ENCODE results near the gene CHURC1.

CHURC1 gene

DNA sequence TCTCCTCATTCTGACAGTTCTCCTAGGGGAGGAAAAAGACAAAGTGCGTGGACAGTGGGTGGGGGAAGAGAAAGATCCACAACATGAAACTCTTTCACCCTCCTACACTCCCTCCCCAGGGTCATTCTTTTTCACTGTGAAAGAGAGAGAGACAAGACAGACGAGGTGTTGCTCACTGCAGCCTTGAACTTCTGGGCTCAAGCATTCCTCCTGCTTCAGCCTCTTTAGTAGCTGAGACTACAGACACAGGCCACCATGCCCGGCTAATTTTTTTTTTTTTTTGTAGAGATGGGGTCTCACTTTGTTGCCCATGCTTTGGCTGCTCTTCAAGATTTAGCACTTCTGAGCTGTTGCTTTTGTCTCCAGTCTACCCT, 25.5 kb downstream of the CHURC1 start:
- DNase-seq, result no peak

DNA sequence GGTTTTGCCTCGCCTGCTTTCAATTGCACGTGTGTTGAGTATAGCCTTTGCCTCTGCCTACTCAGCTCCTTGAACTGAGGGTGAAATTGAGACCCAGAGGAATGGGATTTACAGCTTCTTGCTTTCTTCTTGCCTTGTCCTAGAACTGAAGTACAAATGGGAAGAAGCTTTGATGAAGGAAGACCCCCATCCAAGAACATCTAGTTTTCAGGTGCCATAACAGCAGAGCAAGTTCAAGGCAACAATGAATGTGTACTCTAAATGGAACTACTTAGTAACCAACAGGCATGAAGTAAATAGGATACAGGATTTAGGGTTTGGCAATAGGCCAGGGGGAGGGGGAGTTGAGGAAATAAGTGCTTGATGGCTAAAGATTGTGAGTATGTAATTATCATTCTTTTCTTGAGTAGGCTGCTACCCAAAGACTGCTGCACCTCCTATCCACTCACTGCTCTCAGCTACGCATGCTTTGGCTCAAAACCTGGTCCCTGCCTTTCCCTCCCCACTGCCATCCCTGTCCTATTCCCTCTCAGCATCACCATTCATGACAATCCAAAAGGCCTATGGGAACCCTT, 26.2 kb downstream of the CHURC1 start:
- DNase-seq, result no peak

DNA sequence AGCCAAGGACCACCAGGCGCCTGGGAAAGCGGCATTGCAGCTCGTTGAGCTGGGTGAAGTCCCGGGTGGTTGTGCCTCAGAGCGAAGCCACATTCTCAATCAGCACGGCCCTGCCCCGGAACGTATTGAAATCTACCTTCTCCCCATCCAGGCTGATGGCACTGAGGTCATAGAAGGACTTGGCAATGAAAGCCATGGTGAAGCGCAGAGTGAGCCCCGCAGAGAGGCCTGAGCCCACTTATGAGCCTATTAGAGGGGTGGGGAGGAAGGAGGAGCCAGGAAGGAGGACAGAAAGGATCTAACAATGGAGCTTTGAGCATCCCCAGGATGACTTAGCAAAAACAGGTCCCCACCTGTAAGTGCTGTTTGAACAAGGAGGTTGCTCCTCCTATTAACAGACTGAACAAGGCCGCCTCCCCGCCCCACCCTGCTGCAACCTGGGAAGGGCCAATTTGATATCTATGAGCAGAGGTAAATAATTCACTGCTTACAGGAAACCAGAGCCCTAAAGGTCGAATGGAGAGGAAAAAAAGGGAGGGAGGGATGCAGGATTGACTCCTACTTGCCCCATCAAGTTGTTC, 28.4 kb downstream of the CHURC1 start, which contains the start of gene GPX2:
TSS of gene GPX2 (minus strand) at position 215 of the 581 bp plus-strand sequence. CDS start at position 196, 19 bp downstream.
- DNase-seq, result no peak

DNA sequence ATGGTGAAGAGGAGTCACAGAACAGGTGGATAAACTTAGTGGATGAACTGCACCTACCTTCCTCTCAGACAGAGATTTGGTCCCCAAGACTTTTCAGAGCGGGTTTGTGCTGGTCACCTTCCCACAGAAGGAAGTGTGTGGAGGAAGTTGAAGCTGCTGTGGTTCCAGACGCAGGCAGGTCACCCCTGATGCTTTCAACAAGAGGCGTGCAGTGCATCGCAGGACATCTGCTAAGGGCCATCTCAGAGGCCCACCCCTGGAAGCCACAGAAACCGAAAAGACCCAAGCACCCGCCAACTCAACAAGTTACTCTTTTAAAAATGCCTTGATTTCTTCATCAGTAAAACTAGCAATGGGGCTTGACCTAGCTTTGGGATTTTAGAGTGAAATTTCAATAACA, 29.3 kb downstream of the CHURC1 start:
- no peak for DNase-seq

DNA sequence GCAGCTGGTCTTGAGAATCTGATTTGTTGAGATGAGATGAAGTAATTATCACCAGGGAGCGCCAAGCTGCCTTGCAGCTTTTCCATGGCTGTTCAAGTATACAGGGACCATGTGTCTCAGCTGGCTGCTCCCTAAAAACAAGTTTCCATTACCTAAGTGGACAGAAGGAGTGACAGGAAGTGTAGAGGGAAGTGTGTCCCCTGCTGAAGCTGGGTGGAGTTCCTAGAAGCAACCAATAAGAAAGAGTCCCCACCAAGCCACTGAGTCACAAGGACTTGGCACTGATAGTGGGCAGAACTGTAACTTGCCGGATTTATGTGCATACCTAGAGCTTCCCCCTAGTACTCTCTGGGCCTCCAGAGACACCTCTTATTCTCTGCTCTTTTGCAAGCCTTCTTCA, 29.8 kb downstream of the CHURC1 start:
- no peak for DNase-seq

DNA sequence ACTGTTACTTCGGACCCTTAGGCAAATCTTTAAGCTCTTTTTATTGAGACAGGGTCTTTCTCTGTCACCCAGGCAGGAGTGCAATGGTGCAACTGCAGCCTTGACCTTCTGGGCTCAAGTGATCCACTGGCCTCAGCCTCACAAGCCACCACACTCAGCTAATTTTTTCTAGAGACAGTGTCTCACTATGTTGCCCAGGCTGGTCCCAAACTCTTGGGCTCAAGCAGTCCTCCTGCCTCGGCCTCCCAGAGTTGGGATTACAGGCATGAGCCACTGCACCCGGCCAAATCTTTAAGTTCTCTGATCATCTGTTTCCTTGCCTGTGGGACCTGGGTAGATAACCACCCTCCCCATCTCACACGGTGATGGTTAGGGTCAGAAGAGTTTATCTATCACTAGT, 30.6 kb downstream of the CHURC1 start:
- no peak for DNase-seq

DNA sequence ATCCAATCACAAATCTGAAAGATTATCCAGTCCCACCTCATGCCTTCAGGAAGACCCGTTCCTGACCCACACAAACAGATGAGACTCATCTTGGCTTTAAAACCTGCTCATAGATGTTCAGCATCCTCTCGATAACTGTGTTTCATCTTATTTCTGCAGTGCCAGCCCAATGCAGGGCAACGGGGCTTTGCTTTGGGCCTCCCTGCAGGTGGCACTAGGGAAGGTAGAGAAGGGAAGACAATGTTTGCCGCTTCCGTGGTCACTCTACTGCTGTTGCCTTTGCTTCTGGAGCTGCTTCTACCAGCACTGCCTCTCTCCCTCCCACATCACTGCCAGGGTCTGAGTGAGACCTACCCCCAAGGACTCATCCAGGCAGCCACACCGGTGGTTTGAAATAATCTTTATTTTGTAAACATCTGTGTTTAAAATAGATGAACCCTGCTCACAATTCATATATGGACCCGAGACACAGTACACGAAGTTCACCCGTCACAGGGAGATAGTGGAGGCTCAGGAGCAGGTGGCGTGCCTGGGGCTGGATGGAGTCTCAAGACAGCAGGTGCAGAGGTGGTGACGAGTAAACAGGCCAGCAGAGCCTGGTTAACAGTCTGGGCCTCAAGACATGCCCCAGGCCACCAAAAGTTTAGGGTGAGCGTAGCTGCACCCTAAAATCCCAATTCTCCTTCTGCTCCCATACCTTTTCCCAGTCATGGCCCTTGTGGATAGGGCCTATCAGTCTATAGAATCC, 31.4 kb downstream of the CHURC1 start:
- DNase-seq, result no peak

DNA sequence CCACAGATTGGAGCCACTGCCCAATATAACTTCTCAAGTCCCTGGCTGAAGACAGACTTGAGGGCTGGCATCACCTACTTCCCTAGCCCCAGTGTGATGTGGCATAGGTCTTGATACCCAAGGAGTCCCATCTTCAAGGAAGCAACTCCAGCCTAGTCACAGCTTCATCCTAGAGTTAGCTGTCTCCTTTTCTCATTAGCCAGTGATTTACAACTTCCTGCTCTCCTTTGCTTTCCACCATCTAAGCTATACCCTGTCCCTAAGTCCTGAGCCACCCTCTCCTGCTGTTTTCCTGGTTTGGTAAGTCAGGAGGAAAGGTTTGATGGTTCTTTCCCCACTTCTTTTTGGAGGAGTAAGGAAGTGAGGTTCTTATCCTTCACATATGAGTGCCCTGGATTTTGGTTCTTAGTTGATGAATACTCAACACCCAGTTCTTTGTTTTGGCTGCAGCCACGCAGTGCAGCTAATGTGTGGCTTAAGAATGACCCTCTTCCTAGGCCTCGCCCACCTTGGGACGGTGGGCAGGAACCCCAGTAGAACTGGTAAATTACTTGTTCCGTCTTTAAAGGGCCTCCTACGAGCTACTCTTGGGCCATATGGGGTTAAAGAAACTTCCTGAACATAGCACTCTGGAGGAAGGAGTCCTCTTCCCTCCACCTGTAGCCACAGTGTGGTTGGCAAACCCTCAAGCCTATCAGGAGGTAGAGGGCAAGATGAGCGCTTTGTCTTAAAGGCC, 32.2 kb downstream of the CHURC1 start:
- no peak for DNase-seq

DNA sequence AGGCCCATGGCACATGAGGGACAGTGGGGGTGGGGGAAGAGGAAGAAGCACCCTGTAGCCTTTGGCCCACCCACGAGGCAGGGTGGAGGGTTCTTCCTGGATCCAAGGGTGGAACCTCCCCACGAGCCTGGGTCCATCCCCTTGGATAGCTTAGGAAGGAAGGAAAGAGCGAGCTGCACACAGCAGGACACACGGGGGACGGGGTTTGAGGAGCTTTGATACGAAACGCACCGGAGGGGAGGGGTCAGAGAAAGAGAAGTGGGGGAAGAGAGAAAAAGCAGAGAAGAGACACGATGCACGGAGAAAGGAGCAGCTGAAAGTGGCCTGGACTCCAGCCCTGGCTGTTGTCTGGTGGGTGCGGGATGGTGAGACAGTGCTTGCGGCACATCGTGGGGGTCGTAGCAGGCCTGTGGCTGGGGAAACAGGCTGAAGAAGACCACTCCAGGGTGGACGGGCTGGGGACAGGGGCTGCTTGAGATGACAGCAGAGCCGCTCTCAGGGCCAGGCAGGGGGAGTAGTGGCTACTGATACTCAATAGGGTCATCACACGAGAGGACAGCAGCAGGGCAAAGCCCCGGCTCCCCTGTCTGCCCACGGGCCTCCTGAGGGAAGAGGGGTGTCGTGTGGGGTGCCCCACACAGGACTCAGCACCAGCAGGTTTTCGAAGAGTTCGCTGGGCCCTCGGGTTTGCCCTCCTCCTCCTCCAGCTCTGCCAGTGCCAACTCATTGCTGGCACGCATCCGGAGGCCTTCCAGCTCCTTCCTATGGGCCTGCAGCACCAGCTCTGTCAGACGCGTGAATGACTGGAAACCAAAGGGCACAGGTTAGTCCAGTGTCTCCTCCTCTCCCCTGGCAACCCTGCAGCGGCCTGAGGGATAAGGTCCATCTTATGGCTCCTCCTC, 33.7 kb downstream of the CHURC1 start:
- no peak for DNase-seq

DNA sequence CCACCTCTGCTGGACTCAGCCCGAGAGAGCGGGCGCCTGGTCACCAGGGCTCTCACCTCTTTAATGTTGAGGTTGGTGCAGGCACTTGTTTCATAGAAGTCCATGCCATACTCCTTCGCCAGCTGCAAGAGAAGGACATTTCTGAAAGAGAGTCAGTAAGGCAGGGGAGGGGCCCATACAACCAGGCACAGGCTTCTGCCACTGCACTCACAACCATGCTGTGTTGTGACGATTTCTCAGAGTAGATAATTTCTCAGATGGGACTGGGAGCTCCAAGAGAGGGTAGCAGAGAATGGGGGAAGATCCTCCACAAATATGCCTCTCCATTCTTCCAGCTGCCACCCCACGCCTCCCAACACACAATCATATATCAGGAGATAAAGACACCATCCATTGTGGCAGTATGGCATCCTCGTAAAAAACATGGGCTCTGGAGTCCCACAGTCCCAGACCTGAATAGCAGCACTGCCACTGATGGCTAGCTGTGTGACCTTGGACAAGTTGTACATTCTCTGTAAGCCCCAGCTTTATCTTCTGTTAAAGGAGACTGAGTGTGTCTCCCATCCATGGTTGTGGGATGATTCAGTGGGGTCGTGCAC, 34.5 kb downstream of the CHURC1 start:
- no peak for DNase-seq

DNA sequence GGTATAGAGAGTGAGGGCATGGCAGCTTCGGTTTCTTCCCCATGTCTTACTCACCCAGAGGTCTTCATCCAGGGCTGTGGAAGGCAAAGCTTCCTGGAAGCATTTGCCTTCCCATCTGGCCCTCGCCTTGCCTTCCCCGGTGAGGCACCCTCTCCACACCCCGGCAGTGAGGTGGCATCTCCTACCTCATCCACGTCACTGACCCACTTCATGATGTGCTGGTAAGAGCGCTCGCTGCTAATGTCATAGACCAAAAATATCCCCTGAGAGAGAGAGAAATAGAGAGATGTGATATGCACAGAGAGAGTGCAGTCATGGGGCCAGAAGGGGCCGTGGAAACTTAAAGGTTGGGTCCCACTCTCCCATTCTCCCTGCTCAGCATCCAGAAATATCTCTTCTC, 36.6 kb downstream of the CHURC1 start:
- DNase-seq, result no peak

DNA sequence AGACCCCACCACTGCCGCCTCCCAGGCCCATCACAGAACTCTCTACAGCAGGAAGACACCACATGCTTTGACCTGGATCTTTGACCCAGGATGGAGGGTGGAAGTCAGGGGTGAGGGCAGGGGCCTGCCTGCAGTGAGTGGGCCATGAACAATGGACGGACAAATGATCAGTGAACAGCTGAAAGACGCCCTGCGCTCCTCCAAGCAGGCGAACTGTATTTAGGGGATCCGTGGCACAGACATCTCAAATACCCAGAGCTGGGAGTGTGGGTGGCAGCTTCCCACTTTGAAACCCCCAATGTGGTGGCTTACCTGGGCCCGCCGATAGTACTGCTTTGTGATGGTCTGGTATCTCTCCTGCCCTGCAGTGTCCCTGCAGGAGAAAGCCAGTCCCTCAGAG, 37.0 kb downstream of the CHURC1 start:
- no peak for DNase-seq

DNA sequence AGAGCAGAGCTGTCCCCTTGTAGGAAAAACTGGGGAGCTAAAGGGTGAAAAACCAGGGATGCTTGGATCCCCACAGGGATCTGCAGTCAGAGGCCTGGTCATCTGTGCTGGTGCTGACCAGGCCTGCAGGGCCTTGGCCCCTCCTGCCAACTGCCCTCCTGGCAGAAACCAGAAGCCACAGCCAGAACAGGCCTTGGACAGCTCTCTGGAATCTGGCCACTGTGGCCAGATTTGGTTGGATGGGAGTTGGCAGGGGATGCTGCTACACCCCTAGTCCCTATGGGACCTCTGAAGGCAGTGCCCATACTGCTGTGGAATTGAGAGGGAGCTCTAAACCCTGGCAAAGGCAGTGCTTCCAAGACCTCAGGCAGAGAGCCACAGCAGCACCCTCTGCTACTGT, 37.5 kb downstream of the CHURC1 start:
- DNase-seq, result no peak

DNA sequence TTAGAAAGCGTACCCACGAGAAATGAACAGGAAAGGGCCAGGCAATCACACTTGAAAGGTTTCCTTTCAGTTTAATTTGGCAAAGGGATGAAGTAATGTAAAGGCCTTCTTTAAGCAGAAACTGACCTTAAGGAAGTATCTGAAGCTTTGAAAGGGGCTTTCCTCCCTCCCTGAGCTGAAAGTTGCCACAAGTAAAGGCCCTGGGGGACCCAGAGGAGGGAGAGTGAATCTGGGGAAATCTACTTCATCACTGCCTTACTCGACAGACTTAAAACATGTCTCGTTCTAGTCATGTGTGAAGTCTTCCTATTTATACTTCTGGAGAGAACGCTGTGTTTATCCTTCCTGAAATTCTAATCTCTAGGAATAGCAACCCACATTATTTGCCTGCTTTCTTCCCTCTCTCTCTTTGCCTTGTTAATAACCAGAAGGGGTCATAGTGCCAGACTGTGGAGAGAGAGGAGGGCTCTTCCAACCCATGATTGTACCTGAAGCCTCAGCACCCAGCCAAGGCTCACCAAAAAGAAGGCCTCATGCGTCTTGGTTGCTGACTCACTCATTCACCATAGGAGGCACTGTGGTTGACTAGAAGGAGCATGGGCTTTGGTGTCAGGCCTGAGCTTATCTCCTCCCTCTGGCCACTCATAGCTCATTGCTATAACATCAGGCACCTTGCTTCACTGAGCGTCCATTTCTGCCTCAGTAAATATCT, 38.5 kb downstream of the CHURC1 start:
- no peak for DNase-seq

DNA sequence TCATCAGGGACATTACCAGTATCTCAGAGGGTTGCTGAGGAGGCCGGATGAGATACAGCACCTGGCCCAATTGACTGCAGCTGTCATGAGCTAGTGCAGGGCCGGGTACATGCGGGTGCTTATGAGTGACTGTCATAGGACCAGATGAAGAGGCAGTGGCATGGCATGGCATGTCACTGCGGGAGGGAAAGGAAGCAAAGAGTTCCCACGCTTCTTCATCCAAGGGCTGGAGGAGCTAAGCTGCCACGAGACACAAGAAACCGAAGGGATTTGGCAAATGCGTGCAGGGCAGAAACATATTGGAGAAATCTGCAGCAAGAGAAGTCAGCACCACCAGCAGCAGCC, 39.0 kb downstream of the CHURC1 start:
- no peak for DNase-seq

DNA sequence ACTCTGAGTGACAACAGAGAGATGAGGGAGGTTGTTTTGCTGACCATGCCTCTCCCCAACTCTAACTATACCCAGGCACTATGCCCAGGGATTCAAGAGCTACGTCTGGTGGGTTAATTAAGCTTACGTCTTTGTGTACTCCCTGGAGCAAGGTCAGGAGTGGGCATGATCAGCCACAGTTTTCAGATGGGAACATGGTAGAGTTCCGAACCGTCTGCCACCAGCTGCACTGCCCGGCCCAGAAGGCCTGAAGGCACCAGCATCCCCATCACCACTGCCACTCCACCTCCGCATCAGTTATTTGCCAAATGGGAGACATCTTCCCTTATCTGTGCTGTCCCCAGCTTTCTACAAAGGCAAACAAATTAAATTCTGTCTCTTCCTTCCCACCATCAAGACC, 39.4 kb downstream of the CHURC1 start:
- no peak for DNase-seq

DNA sequence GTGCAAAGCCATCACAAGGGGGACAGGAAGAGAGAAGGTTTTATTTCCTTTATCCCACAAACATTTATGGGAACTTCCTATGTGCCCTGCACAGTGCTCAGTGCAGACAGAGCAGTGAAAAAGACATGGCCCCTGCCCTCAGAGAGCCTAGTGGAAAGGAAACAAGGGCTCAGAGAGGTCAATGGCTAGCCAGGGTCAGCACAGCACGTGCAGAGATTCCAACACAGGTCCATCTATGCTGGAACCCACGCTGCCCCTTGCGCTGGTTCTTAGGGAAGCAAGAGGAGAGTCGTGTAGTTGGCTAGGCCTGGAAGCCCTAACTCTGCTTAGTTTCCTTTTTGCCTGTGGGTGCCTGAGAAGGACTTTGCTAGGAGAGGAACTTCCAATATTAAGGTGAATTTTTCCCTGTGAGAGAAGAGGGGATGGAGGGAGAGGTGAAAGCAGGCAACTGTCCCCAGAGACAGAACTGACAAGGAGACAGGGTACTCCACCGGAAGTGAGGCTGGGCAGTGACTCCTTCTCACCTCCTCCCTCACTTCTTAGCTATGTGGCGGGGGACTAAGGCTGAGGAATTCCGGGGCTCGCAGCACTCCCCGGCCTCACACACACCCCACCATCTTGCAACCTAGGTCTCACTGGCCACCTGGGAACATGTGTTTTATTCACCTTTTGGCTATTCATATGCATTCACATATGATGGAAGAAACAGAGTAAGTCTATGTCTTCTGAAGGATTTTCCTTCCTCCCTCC, 40.4 kb downstream of the CHURC1 start:
- no peak for DNase-seq

DNA sequence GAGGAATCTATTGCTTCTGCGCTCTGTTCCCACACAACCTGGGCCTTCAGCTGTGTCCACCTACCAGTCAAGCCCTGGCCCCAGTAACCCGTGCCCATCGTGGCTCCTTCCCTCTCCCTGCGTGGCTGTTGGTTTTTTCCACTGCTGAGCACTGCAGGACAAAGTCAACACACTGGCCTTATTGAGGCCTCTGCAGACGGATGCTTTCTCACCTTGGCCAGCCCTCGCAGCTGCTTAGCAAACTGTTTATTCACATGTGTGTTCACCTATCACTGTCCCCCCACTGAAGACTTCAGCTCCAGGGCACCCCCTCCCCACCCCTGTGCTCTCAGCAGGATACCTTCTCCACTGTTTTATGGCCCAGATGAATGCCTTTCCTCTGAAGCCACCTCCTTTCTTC, 41.0 kb downstream of the CHURC1 start:
- no peak for DNase-seq

DNA sequence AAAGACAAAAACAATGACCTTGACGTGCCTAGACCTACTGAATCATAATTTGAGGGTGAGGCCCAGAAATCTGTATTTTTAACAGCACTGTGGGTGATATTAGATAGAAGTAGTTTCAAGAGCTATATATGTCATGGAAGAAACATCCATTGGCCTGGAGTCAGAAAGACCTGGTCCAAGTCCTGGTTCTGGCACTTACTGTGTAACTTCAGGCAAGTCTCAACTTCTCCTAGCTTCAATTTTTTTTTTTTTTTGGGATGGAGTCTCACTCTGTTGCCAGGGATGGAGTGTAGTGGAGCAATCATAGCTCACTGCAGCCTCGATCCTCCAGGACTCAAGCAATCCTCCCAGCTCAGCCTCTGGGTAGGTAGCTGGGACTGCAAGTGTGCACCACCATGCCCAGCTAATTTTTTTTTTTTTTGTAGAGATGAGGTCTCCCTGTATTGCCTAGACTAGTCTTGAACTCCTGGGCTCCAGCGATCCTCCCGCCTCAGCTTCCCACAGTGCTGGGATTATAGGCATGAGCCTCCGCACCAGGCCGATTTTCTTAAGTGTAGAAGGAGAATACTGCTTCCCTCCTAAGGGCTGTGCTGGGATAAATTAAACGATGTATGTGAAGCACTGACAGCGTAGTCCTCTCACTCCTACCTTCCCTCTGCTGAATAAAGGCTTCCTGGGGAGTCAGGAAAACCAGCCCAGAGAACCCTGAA, 42.6 kb downstream of the CHURC1 start:
- no peak for DNase-seq

DNA sequence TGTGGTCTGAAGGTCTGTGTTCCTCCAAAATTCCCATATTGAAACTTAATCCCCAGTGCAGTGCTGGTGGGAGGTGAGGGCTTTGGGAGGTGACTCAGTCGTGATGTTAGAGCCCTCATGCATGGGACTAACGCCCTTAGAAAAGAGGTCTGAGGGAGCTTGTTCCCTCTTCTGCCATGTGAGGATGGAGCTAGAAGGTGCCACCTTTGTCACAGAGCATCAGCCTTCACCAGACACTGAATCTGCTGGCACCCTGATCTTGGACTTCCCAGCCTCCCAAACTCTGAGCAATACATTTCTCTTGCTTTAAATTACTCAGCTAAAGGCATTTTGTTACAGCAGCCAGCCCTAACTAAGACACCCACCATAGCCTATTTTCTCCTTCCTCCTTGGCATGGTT, 43.9 kb downstream of the CHURC1 start:
- DNase-seq, result no peak
